Cardiac fibroblast (primary cell): Measurements from ENCODE around the gene EPS8L2.
A peak's percentile ranks its signal among the peaks of the same experiment; 100 is the strongest.

Experiments used
- DNase-seq, 2 donors: peaks; one replicate each; pipeline versions ENCODE4 v3.0.0 to v3.0.0-alpha.2; 2010; ENCODE audit warnings: low read depth in 2 of 2
- H3K4me3 ChIP-seq, 2 donors: replicated peaks in 1 of 2; 1 replicate in 1 of 2; 2 replicates in 1 of 2; pipeline ENCODE4 v1.5.1; 2011; ENCODE audit warnings: low read depth in 2 of 2, low read length in 2 of 2, mild to moderate bottlenecking in 2 of 2, moderate library complexity in 1 of 2
- TF ChIP-seq, protein P1 (sequence below): IDR thresholded peaks from one replicate; pipeline ENCODE4 v1.5.1; 2011; ENCODE audit warnings: low read depth, mild to moderate bottlenecking, low read length, inconsistent platforms

EPS8L2 gene

GRCh38 chr11:705646-706438 is at the start of gene EPS8L2:
Gene EPS8L2, plus strand, starts transcription at chr11:706231. Its CDS starts 3,177 bp downstream, at chr11:709408.
- DNase-seq: no peak
- TF ChIP-seq, protein P1, sequence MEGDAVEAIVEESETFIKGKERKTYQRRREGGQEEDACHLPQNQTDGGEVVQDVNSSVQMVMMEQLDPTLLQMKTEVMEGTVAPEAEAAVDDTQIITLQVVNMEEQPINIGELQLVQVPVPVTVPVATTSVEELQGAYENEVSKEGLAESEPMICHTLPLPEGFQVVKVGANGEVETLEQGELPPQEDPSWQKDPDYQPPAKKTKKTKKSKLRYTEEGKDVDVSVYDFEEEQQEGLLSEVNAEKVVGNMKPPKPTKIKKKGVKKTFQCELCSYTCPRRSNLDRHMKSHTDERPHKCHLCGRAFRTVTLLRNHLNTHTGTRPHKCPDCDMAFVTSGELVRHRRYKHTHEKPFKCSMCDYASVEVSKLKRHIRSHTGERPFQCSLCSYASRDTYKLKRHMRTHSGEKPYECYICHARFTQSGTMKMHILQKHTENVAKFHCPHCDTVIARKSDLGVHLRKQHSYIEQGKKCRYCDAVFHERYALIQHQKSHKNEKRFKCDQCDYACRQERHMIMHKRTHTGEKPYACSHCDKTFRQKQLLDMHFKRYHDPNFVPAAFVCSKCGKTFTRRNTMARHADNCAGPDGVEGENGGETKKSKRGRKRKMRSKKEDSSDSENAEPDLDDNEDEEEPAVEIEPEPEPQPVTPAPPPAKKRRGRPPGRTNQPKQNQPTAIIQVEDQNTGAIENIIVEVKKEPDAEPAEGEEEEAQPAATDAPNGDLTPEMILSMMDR: no peak
- peak within 1 kb of the TSS; percentile 42 to 57 for H3K4me3 ChIP-seq

DNA sequence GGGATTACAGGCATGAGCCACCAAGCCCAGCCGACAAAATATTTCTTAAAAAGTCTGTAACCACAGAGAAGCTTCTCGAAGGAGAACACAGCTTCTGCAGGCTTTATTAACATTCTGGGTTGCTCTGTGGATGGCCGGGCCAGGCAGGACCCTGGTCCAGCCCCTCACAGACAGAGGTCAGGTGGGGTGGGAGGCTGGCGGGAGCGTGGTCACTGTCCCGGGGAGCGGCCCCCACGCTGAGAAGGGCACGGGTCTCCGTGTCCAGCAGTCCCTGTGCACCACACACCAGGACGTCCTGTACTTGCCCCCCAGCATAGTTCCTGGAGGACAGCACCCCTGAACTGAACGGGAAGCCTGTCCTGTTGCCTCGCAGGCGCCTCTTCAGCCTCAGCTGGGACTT is 49.6 kb upstream of the EPS8L2 start:
- no peak for DNase-seq
- H3K4me3 ChIP-seq: no peak overlapping the region
- TF ChIP-seq, protein P1: no peak

DNA sequence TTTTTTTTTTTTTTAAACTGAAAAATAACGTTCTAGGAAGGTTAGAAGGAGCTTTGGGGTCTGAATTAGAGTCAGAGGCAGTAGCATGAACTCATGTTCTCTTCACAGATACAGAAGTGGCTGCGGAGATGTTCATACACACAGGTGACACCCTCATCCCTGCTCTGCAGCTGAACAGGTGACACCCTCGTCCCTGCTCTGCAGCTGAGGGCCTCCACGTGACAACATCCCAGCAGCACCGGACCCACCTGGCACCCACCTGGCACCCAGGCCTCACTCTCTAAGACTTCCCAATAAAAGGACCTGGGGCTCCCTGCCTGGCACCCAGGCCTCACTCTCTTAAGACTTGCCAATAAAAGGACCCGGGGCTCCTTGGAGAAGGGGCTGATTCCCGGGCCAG is 49.2 kb upstream of the EPS8L2 start:
- no peak for DNase-seq
- TF ChIP-seq, protein P1: no peak
- H3K4me3 ChIP-seq: no peak overlapping the region

- DNase-seq: no peak
- no peak overlapping the region for H3K4me3 ChIP-seq
Observed at GRCh38 chr11:657691-658126, 48.3 kb upstream of the EPS8L2 start.

GRCh38 chr11:659532-660085 is 46.4 kb upstream of the EPS8L2 start:
- TF ChIP-seq, protein P1: no peak
- DNase-seq: no peak
- H3K4me3 ChIP-seq: no peak overlapping the region

More at GRCh38 chr11:657691-658126, 48.3 kb upstream of the EPS8L2 start:
- TF ChIP-seq, protein P1: no peak

DNA sequence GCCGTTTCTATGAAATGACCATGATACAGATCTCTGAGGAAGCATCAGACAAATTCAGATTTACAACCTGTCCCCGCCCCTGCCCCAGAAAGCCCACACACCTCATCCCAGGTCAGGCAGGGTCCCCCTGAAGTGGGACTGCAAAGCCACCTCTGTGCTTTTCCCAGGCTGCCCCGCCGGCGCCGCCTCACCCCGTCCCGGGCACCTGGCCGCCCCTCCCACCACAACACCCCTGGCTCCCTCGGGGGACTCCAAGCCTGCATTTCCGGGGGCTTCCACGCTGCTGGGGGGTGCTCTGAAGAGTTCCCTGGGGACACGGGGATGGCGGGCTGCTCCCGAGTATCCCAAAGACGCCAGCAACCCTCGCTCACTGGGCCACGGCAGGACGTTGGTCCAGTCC is 45.8 kb upstream of the EPS8L2 start:
- TF ChIP-seq, protein P1: no peak
- no peak overlapping the region for H3K4me3 ChIP-seq
- DNase-seq: no peak
